Progenitor cell of endocrine pancreas (in vitro differentiated cells): ENCODE measurements around the gene RAB21. TPM values are rescaled to one million over a fixed set of nuclear protein-coding genes. Genes with fewer than 3 reads are reported as not detected.

Experiments used
- DNase-seq: peaks from one replicate; pipeline ENCODE4 v3.0.0; 2021; ENCODE audit warnings: low spot score; ENCODE audit not compliant: unreplicated experiment
- H3K27ac Mint-ChIP-seq: 2 replicates; pipeline ENCODE4 v1.8.0; 2021; ENCODE audit warnings: mild to moderate bottlenecking, moderate library complexity, mixed read lengths
- H3K27me3 Mint-ChIP-seq: 2 replicates; pipeline ENCODE4 v1.8.0; 2021; ENCODE audit warnings: mixed read lengths
- H3K36me3 Mint-ChIP-seq: 2 replicates; pipeline ENCODE4 v1.8.0; 2022; ENCODE audit warnings: mixed read lengths; ENCODE audit not compliant: insufficient read depth
- H3K4me1 Mint-ChIP-seq: 2 replicates; pipeline ENCODE4 v1.8.0; 2021; ENCODE audit warnings: low read depth, mixed read lengths
- H3K4me3 Mint-ChIP-seq: 2 replicates; pipeline ENCODE4 v1.8.0; 2021; ENCODE audit warnings: low read depth, mild to moderate bottlenecking, moderate library complexity, mixed read lengths
- H3K9me3 Mint-ChIP-seq: 2 replicates; pipeline ENCODE4 v1.8.0; 2021; ENCODE audit warnings: low read depth, mixed read lengths
- total RNA-seq: library from RNA; stranded (reverse); gene quantifications from 2 replicates; pipeline ENCODE4 v1.2.1, GENCODE V29; 2021
- TF ChIP-seq, protein P1 (sequence below): fragments of 200-600 bp; sonication (generic); IDR thresholded peaks from one replicate; pipeline ENCODE4 v1.5.0; 2021; ENCODE audit warnings: antibody characterized with exemption, mild to moderate bottlenecking; ENCODE audit not compliant: unreplicated experiment

Gene RAB21
- total RNA-seq, 1 donor from 2014 or later = 52.5 TPM

DNA sequence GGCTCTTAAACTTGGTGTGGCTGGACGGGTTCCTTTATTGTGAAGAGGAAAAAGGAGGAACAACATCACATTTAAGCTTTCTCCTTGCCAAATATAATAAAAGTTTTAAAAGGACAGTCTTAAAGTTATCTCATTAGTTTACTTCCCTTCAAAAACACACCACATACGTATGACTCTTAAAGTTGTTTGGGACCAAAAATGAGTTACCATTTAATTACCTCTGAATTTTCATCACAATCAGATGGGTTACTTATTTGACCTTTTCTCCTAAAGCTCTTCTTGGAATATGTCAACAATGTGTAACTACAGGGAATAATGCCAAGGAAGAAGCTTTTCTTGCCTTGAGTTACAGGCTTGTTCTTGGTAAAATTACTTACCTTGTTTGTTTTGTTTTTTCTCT is 16.4 kb downstream of the RAB21 start:
- Mint-ChIP-seq H3K9me3 (no peaks in the 10 kb centered on the region), H3K4me1 (peaks cover 7% of the 10 kb centered on the region), H3K27ac (no peak overlapping the region), H3K27me3 (no peaks in the 10 kb centered on the region), H3K36me3 (peaks cover 21% of the 10 kb centered on the region), H3K4me3 (no peak overlapping the region)
- TF ChIP-seq, protein P1, sequence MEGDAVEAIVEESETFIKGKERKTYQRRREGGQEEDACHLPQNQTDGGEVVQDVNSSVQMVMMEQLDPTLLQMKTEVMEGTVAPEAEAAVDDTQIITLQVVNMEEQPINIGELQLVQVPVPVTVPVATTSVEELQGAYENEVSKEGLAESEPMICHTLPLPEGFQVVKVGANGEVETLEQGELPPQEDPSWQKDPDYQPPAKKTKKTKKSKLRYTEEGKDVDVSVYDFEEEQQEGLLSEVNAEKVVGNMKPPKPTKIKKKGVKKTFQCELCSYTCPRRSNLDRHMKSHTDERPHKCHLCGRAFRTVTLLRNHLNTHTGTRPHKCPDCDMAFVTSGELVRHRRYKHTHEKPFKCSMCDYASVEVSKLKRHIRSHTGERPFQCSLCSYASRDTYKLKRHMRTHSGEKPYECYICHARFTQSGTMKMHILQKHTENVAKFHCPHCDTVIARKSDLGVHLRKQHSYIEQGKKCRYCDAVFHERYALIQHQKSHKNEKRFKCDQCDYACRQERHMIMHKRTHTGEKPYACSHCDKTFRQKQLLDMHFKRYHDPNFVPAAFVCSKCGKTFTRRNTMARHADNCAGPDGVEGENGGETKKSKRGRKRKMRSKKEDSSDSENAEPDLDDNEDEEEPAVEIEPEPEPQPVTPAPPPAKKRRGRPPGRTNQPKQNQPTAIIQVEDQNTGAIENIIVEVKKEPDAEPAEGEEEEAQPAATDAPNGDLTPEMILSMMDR = no peak
- DNase-seq = no peak

DNA sequence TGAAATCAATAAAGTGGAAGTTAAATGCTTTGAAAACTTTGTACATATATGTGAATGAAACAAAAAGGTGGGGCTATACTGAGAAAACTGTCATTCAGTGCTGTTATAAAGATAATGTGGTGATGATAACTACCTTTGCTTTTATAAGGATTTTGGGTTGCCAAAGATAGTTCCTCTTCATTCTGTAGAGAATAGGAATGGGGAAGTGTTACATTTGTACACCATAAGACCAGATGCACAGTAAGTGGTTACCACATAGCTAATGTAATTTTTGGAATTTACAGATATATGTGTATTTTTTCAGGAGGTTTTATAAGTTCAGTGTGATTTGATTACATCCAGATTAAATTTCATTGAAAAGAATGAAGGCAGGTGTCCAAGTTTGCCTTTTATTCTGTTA is 18.1 kb downstream of the RAB21 start:
- DNase-seq = no peak
- Mint-ChIP-seq H3K9me3 (no peaks in the 10 kb centered on the region), H3K27me3 (no peaks in the 10 kb centered on the region), H3K4me3 (no peak overlapping the region), H3K27ac (no peak overlapping the region), H3K36me3 (peaks cover 21% of the 10 kb centered on the region), H3K4me1 (peaks cover 7% of the 10 kb centered on the region)
- TF ChIP-seq, protein P1 = no peak

- no peak overlapping the region for H3K27ac Mint-ChIP-seq
- H3K4me1 Mint-ChIP-seq = peaks cover 3% of the 10 kb centered on the region
- TF ChIP-seq, protein P1 = peak; percentile 76
- peaks cover 7% of the 10 kb centered on the region for H3K36me3 Mint-ChIP-seq
- H3K4me3 Mint-ChIP-seq = no peak overlapping the region
- H3K9me3 Mint-ChIP-seq = no peaks in the 10 kb centered on the region
- DNase-seq = no peak
- no peaks in the 10 kb centered on the region for H3K27me3 Mint-ChIP-seq
Measured at GRCh38 chr12:71780237-71780822, 25.7 kb downstream of the RAB21 start.

DNA sequence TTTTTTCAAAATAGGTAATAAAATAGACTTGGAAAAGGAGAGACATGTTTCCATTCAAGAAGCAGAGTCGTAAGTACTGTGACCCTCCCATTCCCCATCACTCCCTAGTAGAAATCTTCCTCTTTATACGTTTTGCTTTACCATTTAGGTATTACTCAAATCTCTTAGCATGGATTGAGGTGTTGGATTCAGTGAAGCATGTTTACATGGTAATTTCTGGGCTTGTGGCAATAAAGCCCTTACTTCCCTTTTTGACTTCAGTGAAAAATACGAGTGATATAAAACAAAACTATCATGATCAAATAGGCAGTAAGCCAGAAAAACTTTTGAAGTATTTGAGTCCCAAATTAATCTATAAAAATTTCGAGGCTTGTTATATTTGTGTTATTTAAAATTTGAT is 27.4 kb downstream of the RAB21 start:
- peaks cover 3% of the 10 kb centered on the region for H3K4me1 Mint-ChIP-seq
- TF ChIP-seq, protein P1 = no peak
- peaks cover 12% of the 10 kb centered on the region for H3K36me3 Mint-ChIP-seq
- H3K9me3 Mint-ChIP-seq = no peaks in the 10 kb centered on the region
- no peak overlapping the region for H3K27ac Mint-ChIP-seq
- H3K4me3 Mint-ChIP-seq = no peak overlapping the region
- no peaks in the 10 kb centered on the region for H3K27me3 Mint-ChIP-seq
- DNase-seq = no peak

GRCh38 chr12:71786829-71787228 is 32.2 kb downstream of the RAB21 start:
- Mint-ChIP-seq H3K27me3 (no peaks in the 10 kb centered on the region), H3K9me3 (no peaks in the 10 kb centered on the region), H3K4me3 (no peak overlapping the region), H3K27ac (no peak overlapping the region), H3K4me1 (no peaks in the 10 kb centered on the region), H3K36me3 (peaks cover 10% of the 10 kb centered on the region)
- TF ChIP-seq, protein P1 = no peak
- DNase-seq = no peak
